HCT116 (cell line): Measurements from ENCODE around the gene DRD2. TPM values are rescaled to one million over a fixed set of nuclear protein-coding genes. Genes with fewer than 3 reads are reported as not detected.

Experiments used
- ATAC-seq: fragments of 200-7000 bp; cut with Tn5 transposase; 2 replicates; pipeline ENCODE4 v1.9.1; 2020; ENCODE audit warnings: mild to moderate bottlenecking, moderate library complexity
- BruUV-seq: library from RNA; stranded (reverse); fragments of 400-500 nt; replicated peaks from 2 replicates; lab custom pipeline; 2021; lab: Mats Ljungman, UMichigan
- CTCF ChIA-PET: fragments of 300-600 bp; sonication (Branson Sonifier 250); formaldehyde crosslinking; loops from one replicate; lab custom pipeline; 2021; ENCODE audit warnings: antibody characterized with exemption; lab: Charles Lee
- POLR2A ChIA-PET: fragments of 300-600, 350-600 bp; sonication (Branson Sonifier 250); formaldehyde crosslinking; loops from one replicate; lab custom pipeline; 2021; ENCODE audit warnings: antibody characterized with exemption; lab: Charles Lee
- RAD21 ChIA-PET, 2 experiments: fragments of 300-600 bp; sonication (Branson Sonifier 250); formaldehyde crosslinking; loops; one replicate each; lab custom pipeline; 2023; ENCODE audit warnings: low total read pairs in 2 of 2; ENCODE audit not compliant: uncharacterized antibody in 2 of 2, unreplicated experiment in 2 of 2, low non-redundant PET in 1 of 2; lab: Charles Lee
- DNase-seq: peaks from one replicate; pipeline ENCODE4 v3.0.0-alpha.2; 2010; ENCODE audit warnings: low read depth, low spot score
- H2AFZ ChIP-seq: fragments of 200-600 bp; shearing (Covaris generic), sonication (generic); 2 replicates; pipeline ENCODE4 v1.6.1; 2017; ENCODE audit warnings: low read depth, mixed run types, mixed read lengths, antibody characterized with exemption, low read length; ENCODE audit not compliant: poor library complexity, severe bottlenecking
- H3K27ac ChIP-seq: 2 replicates; pipeline ENCODE4 v1.5.1; 2012; ENCODE audit warnings: low read depth, low read length
- H3K27me3 ChIP-seq: fragments of 200-600 bp; sonication (generic); 2 replicates; pipeline ENCODE4 v1.6.1; 2016; ENCODE audit warnings: mixed run types, low read length, mixed read lengths; ENCODE audit not compliant: insufficient read depth
- H3K36me3 ChIP-seq, 2 experiments: fragments of 200-500 bp in 1 of 2; fragments of 200-600 bp in 1 of 2; sonication (Bioruptor generic) in 1 of 2; sonication (generic) in 1 of 2; 2 replicates each; pipeline versions ENCODE4 v1.5.1 to v1.6.1; 2014 to 2016; ENCODE audit warnings: low read length in 2 of 2, inconsistent platforms in 1 of 2, mixed read lengths in 1 of 2, mixed run types in 1 of 2; ENCODE audit not compliant: insufficient read depth in 2 of 2, control insufficient read depth in 1 of 2
- H3K4me1 ChIP-seq, 2 experiments: fragments of 200-600 bp in 1 of 2; sonication (generic) in 1 of 2; 2 replicates each; pipeline versions ENCODE4 v1.5.1 to v1.6.1; 2012 to 2017; ENCODE audit warnings: low read length in 2 of 2, inconsistent platforms in 1 of 2, mild to moderate bottlenecking in 1 of 2, mixed read lengths in 1 of 2, mixed run types in 1 of 2, moderate library complexity in 1 of 2; ENCODE audit not compliant: insufficient read depth in 2 of 2, control insufficient read depth in 1 of 2
- H3K4me2 ChIP-seq: fragments of 200-600 bp; sonication (generic); 2 replicates; pipeline ENCODE4 v1.6.1; 2017; ENCODE audit warnings: mixed run types, low read length, mixed read lengths
- H3K4me3 ChIP-seq, 2 experiments: fragments of 200-600 bp in 1 of 2; sonication (generic) in 1 of 2; replicated peaks in 1 of 2; 2 replicates each; pipeline ENCODE4 v1.5.1; 2011 to 2016; ENCODE audit warnings: low read length in 2 of 2, control low read depth in 1 of 2, low read depth in 1 of 2, mild to moderate bottlenecking in 1 of 2, mixed read lengths in 1 of 2, mixed run types in 1 of 2
- H3K79me2 ChIP-seq: fragments of 200-600 bp; sonication (generic); 2 replicates; pipeline ENCODE4 v1.6.1; 2017; ENCODE audit warnings: mild to moderate bottlenecking, mixed run types, low read length, moderate library complexity, mixed read lengths; ENCODE audit not compliant: insufficient read depth
- H3K9ac ChIP-seq: fragments of 200-600 bp; sonication (generic); 2 replicates; pipeline ENCODE4 v1.6.1; 2016; ENCODE audit warnings: low read length, mixed read lengths
- H3K9me2 ChIP-seq: fragments of 200-600 bp; sonication (generic), shearing (Covaris generic); 2 replicates; pipeline ENCODE4 v1.6.1; 2017; ENCODE audit warnings: mixed run types, mild to moderate bottlenecking, moderate library complexity; ENCODE audit not compliant: insufficient read depth
- H3K9me3 ChIP-seq, 2 experiments: fragments of 200-500 bp in 1 of 2; fragments of 200-600 bp in 1 of 2; sonication (Bioruptor generic) in 1 of 2; sonication (generic) in 1 of 2; 2 replicates each; pipeline ENCODE4 v1.6.1; 2014 to 2017; ENCODE audit warnings: low read length in 2 of 2, mixed read lengths in 2 of 2, inconsistent platforms in 1 of 2, low read depth in 1 of 2, mild to moderate bottlenecking in 1 of 2, mixed run types in 1 of 2, moderate library complexity in 1 of 2; ENCODE audit not compliant: control insufficient read depth in 1 of 2, insufficient read depth in 1 of 2
- H4K20me1 ChIP-seq: fragments of 200-600 bp; sonication (generic), shearing (Covaris generic); 2 replicates; pipeline ENCODE4 v1.6.1; 2017; ENCODE audit warnings: mixed run types, mild to moderate bottlenecking, moderate library complexity; ENCODE audit not compliant: insufficient read depth
- CBX3 ChIP-seq: IDR thresholded peaks from 2 replicates; pipeline ENCODE4 v1.6.1; 2012; ENCODE audit warnings: low read depth
- CEBPB ChIP-seq: IDR thresholded peaks from 2 replicates; pipeline ENCODE4 v1.6.1; 2012; ENCODE audit warnings: low read depth
- EGR1 ChIP-seq: IDR thresholded peaks from 2 replicates; pipeline ENCODE4 v1.6.1; 2012; ENCODE audit warnings: low read depth
- EZH2 ChIP-seq: fragments of 200-600 bp; sonication (generic); IDR thresholded peaks from 2 replicates; pipeline ENCODE4 v1.6.1; 2017; ENCODE audit warnings: antibody characterized with exemption, mixed run types
- FOSL1 ChIP-seq: IDR thresholded peaks from 2 replicates; pipeline ENCODE4 v1.6.1; 2012; ENCODE audit warnings: low read depth
- JUND ChIP-seq: IDR thresholded peaks from 2 replicates; pipeline ENCODE4 v1.6.1; 2012
- MAX ChIP-seq: IDR thresholded peaks from 2 replicates; pipeline ENCODE4 v1.6.1; 2012
- POLR2A ChIP-seq: IDR thresholded peaks from 2 replicates; pipeline ENCODE4 v1.7.0; 2011; ENCODE audit warnings: borderline replicate concordance; ENCODE audit not compliant: insufficient read depth, insufficient read length; ENCODE audit errors: extremely low read depth
- POLR2AphosphoS5 ChIP-seq: IDR thresholded peaks from 2 replicates; pipeline ENCODE4 v1.6.1; 2011; ENCODE audit warnings: mild to moderate bottlenecking, low read depth, low read length, moderate library complexity
- RAD21 ChIP-seq: IDR thresholded peaks from 2 replicates; pipeline ENCODE4 v1.6.1; 2012; ENCODE audit warnings: low read depth, mild to moderate bottlenecking
- SP1 ChIP-seq: IDR thresholded peaks from 2 replicates; pipeline ENCODE4 v1.6.1; 2012; ENCODE audit warnings: low read depth
- TCF7L2 ChIP-seq: IDR thresholded peaks from 2 replicates; pipeline ENCODE4 v1.7.0; 2011; ENCODE audit warnings: borderline replicate concordance, inconsistent platforms; ENCODE audit not compliant: insufficient read depth, insufficient read length; ENCODE audit errors: extremely low read depth
- ZFX ChIP-seq: fragments of 450-650 bp; IDR thresholded peaks from 2 replicates; pipeline ENCODE4 v1.6.1; 2017
- ZNF274 ChIP-seq: fragments of 200-500 bp; sonication (Bioruptor generic); IDR thresholded peaks from 2 replicates; pipeline ENCODE4 v1.6.1; 2014; ENCODE audit warnings: mild to moderate bottlenecking, low read depth, low read length, inconsistent platforms
- intact Hi-C: fragments of 100-400 bp; cut with micrococcal nuclease; formaldehyde crosslinking; loops from 2 replicates; pipeline ENCODE4 v1.10.0; 2022
- total RNA-seq: library from RNA; stranded (reverse); gene quantifications from one replicate; pipeline ENCODE4 v1.2.1, GENCODE V29; 2021; ENCODE audit not compliant: unreplicated experiment
- TF ChIP-seq, protein P1 (sequence below): IDR thresholded peaks from 2 replicates; pipeline ENCODE4 v1.6.1; 2012

The DRD2 gene
- total RNA-seq, 1 experiment from 2014 or later: not detected

GRCh38 chr11:113494021-113494420, 18.8 kb upstream of the DRD2 start:
- POLR2A ChIA-PET: no interaction called here
- intact Hi-C loops: no loop called here

GRCh38 chr11:113493206-113493605, 18.0 kb upstream of the DRD2 start:
- H2AFZ ChIP-seq: no peak overlapping the region
- H3K9me3 ChIP-seq: no peaks in the 10 kb centered on the region
- ChIA-PET CTCF (interaction anchor here (1.0 kb wide), 1 partner anchor 179 kb away, joined by 4 read pairs; the partner anchor contains the start of gene TTC12), POLR2A (no interaction called here)
- no peaks in the 10 kb centered on the region for H3K9me2 ChIP-seq
- H3K36me3 ChIP-seq: no peaks in the 10 kb centered on the region
- no TSS peak for BruUV-seq
- no peaks in the 10 kb centered on the region for H4K20me1 ChIP-seq
- peaks cover 39% of the 10 kb centered on the region for H3K27me3 ChIP-seq
- no peak for ATAC-seq
- H3K4me3 ChIP-seq: no peak overlapping the region
- no peak for TF ChIP-seq JUND
- TF ChIP-seq ZFX: no peak
- TF ChIP-seq EGR1: no peak
- TF ChIP-seq MAX: no peak
- no peak for TF ChIP-seq TCF7L2
- no peak for TF ChIP-seq POLR2AphosphoS5
- TF ChIP-seq, all 23 proteins: peak for 0
- Histone ChIP-seq H3K79me2 (no peaks in the 10 kb centered on the region), H3K9ac (no peak overlapping the region), H3K27ac (no peak overlapping the region), H3K4me1 (no peaks in the 10 kb centered on the region), H3K4me2 (no peak overlapping the region)
- intact Hi-C loops: no loop called here
- RAD21 ChIA-PET: no interaction called here
- DNase-seq: no peak

More at GRCh38 chr11:113494021-113494420, 18.8 kb upstream of the DRD2 start:
- Histone ChIP-seq H3K4me3 (no peak overlapping the region), H3K4me1 (no peaks in the 10 kb centered on the region), H3K9me3 (no peaks in the 10 kb centered on the region), H3K9me2 (no peaks in the 10 kb centered on the region), H3K27me3 (peaks cover 39% of the 10 kb centered on the region), H3K4me2 (no peak overlapping the region)
- CTCF ChIA-PET: interaction anchor here (1.0 kb wide), 1 partner anchor 180 kb away, joined by 4 read pairs; the partner anchor contains the start of gene TTC12
- no TSS peak for BruUV-seq
- RAD21 ChIA-PET: no interaction called here
- ATAC-seq: no peak
- TF ChIP-seq POLR2A (no peak), MAX (no peak), SP1 (no peak), EZH2 (no peak), FOSL1 (no peak), CEBPB (no peak), RAD21 (no peak), ZNF274 (no peak), CBX3 (no peak), POLR2AphosphoS5 (no peak)
- TF ChIP-seq, protein P1, sequence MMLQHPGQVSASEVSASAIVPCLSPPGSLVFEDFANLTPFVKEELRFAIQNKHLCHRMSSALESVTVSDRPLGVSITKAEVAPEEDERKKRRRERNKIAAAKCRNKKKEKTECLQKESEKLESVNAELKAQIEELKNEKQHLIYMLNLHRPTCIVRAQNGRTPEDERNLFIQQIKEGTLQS: no peak
- TF ChIP-seq, all 23 proteins: peak for 0
- Histone ChIP-seq H4K20me1 (no peaks in the 10 kb centered on the region), H3K36me3 (no peaks in the 10 kb centered on the region), H3K27ac (no peak overlapping the region), H3K9ac (no peak overlapping the region), H2AFZ (no peak overlapping the region), H3K79me2 (no peaks in the 10 kb centered on the region)
- no peak for DNase-seq
